Endothelial cell of umbilical vein (primary cell): ENCODE measurements around the gene OR2T4. TPM values are rescaled to one million over a fixed set of nuclear protein-coding genes. Genes with fewer than 3 reads are reported as not detected.

Experiments
- BruUV-seq: library from RNA; stranded (reverse); fragments of 400-500 nt; replicated peaks from 2 replicates; lab custom pipeline; 2021; lab: Mats Ljungman, UMichigan
- CTCF ChIA-PET: fragments of 300-600, 350-600 bp; sonication (Branson Sonifier 250); formaldehyde crosslinking; loops from one replicate; lab custom pipeline; 2021; ENCODE audit warnings: antibody characterized with exemption, inconsistent platforms; lab: Charles Lee
- POLR2A ChIA-PET: fragments of 300-600, 350-600 bp; sonication (Branson Sonifier 250); formaldehyde crosslinking; loops from one replicate; lab custom pipeline; 2021; ENCODE audit warnings: antibody characterized with exemption, inconsistent platforms; lab: Charles Lee
- DNase-seq: peaks from one replicate; pipeline ENCODE4 v3.0.0-alpha.2; 2011; ENCODE audit warnings: low read depth, low spot score
- FAIRE-seq: peaks from 2 replicates; lab custom pipeline; 2011; peaks lifted over from hg19 to GRCh38; lab: Jason Lieb, UNC
- H2AFZ ChIP-seq: 2 replicates; pipeline ENCODE4 v1.6.0; 2012; ENCODE audit warnings: low read depth, low read length, control low read depth, inconsistent platforms
- H3K27ac ChIP-seq: 2 replicates; pipeline ENCODE4 v1.5.1; 2011; ENCODE audit warnings: low read depth, mild to moderate bottlenecking, control low read depth, low read length, moderate library complexity; ENCODE audit not compliant: insufficient read depth
- H3K27me3 ChIP-seq, 2 experiments: 2 replicates each; pipeline versions ENCODE4 v1.6.0 to v1.6.1; 2011; ENCODE audit warnings: low read length in 2 of 2, mixed read lengths in 1 of 2; ENCODE audit not compliant: control insufficient read depth in 2 of 2, insufficient read depth in 2 of 2
- H3K36me3 ChIP-seq, 2 experiments: 2 replicates in 1 of 2; 3 replicates in 1 of 2; pipeline ENCODE4 v1.5.1; 2011; ENCODE audit warnings: low read length in 2 of 2, mild to moderate bottlenecking in 1 of 2, moderate library complexity in 1 of 2; ENCODE audit not compliant: control insufficient read depth in 2 of 2, insufficient read depth in 2 of 2; ENCODE audit errors: extremely low read depth in 1 of 2
- H3K4me1 ChIP-seq: 3 replicates; pipeline ENCODE4 v1.5.1; 2011; ENCODE audit warnings: mild to moderate bottlenecking, low read length; ENCODE audit not compliant: control insufficient read depth, insufficient read depth; ENCODE audit errors: extremely low read depth
- H3K4me2 ChIP-seq: 2 replicates; pipeline ENCODE4 v1.6.1; 2011; ENCODE audit warnings: low read length, control low read depth, mixed read lengths; ENCODE audit not compliant: insufficient read depth
- H3K4me3 ChIP-seq, 3 experiments: fragments of 200-600 bp in 1 of 3; sonication (generic), shearing (Covaris generic) in 1 of 3; replicated peaks in 1 of 3; 2 replicates each; pipeline ENCODE4 v1.5.1; 2011 to 2016; ENCODE audit warnings: control low read depth in 3 of 3, low read length in 3 of 3, mild to moderate bottlenecking in 2 of 3, inconsistent platforms in 1 of 3, low read depth in 1 of 3, moderate library complexity in 1 of 3; ENCODE audit not compliant: insufficient read depth in 1 of 3
- H3K79me2 ChIP-seq: 2 replicates; pipeline ENCODE4 v1.6.0; 2012; ENCODE audit warnings: low read length, inconsistent platforms; ENCODE audit not compliant: control insufficient read depth, insufficient read depth
- H3K9ac ChIP-seq: replicated peaks from 2 replicates; pipeline ENCODE3; 2011; ENCODE audit warnings: low read length, control low read depth; ENCODE audit not compliant: insufficient read depth; ENCODE audit errors: extremely low read depth
- H3K9me1 ChIP-seq: replicated peaks from 3 replicates; pipeline ENCODE4 v1.6.0; 2011; ENCODE audit warnings: mild to moderate bottlenecking, low read length; ENCODE audit not compliant: control insufficient read depth, insufficient read depth; ENCODE audit errors: extremely low read depth
- H3K9me3 ChIP-seq: replicated peaks from 2 replicates; pipeline ENCODE4 v1.5.1; 2012; ENCODE audit warnings: low read length, inconsistent platforms; ENCODE audit not compliant: control insufficient read depth, insufficient read depth
- H4K20me1 ChIP-seq: replicated peaks from 2 replicates; pipeline ENCODE3; 2011; ENCODE audit warnings: mild to moderate bottlenecking, low read length; ENCODE audit not compliant: control insufficient read depth, insufficient read depth; ENCODE audit errors: extremely low read depth
- EZH2 ChIP-seq: IDR thresholded peaks from 2 replicates; pipeline ENCODE4 v1.6.1; 2012; ENCODE audit warnings: borderline replicate concordance, low read depth, mild to moderate bottlenecking, moderate library complexity, low read length, inconsistent platforms; ENCODE audit not compliant: severe bottlenecking
- FOS ChIP-seq: IDR thresholded peaks from 2 replicates; pipeline ENCODE4 v1.6.1; 2011; ENCODE audit warnings: mild to moderate bottlenecking, low read length, moderate library complexity, borderline replicate concordance; ENCODE audit not compliant: insufficient read depth
- GATA2 ChIP-seq: IDR thresholded peaks from 2 replicates; pipeline ENCODE4 v1.7.0; 2011; ENCODE audit warnings: low read depth, mild to moderate bottlenecking, moderate library complexity, mixed read lengths, low read length; ENCODE audit not compliant: insufficient read length, insufficient read depth
- JUN ChIP-seq: IDR thresholded peaks from 2 replicates; pipeline ENCODE4 v1.6.1; 2011; ENCODE audit warnings: borderline replicate concordance, low read depth; ENCODE audit not compliant: insufficient read length, insufficient read depth
- MYC ChIP-seq: IDR thresholded peaks from one replicate; pipeline ENCODE4 v1.6.1; 2011; ENCODE audit warnings: mild to moderate bottlenecking, low read depth, low read length
- POLR2A ChIP-seq: IDR thresholded peaks from 2 replicates; pipeline ENCODE4 v1.6.1; 2012; ENCODE audit warnings: low read depth, mild to moderate bottlenecking, control low read depth, low read length
- POLR2AphosphoS5 ChIP-seq: IDR thresholded peaks from 2 replicates; pipeline ENCODE4 v1.6.1; 2012; ENCODE audit warnings: low read depth, mild to moderate bottlenecking, control low read depth, low read length, moderate library complexity; ENCODE audit not compliant: insufficient read depth
- dilution Hi-C: fragments of 300-500 bp; cut with MboI; formaldehyde crosslinking; loops from one replicate; pipeline ENCODE4 v1.15.0; 2019; ENCODE audit warnings: low sequenced_read_pairs; ENCODE audit not compliant: extremely low pct_ligation_motif_present
- intact Hi-C: fragments of 100-400 bp; cut with micrococcal nuclease; formaldehyde crosslinking; loops from one replicate; pipeline ENCODE4 v1.10.0; 2022
- polyA plus RNA-seq, 4 experiments: library from polyadenylated mRNA; depleted of rRNA in 3 of 4; stranded (reverse) in 3 of 4; unstranded in 1 of 4; fragments of >200 nt; gene quantifications; 2 replicates each; pipeline versions ENCODE4 v1.2.1 to v1.2.3, GENCODE V29; 2011 to 2012; ENCODE audit warnings: missing spikeins in 1 of 4
- total RNA-seq: library from RNA; stranded (reverse); gene quantifications from 2 replicates; pipeline ENCODE4 v1.2.3, GENCODE V29; 2021

The OR2T4 gene
- total and polyA plus RNA-seq, 2 donors (not counting 3 experiments of a cell fraction or from before 2014, with no cell fraction given) = not detected

GRCh38 chr1:248372394-248372793 lies 10.9 kb downstream of the OR2T4 start:
- Histone ChIP-seq H4K20me1 (no peaks in the 10 kb centered on the region), H3K79me2 (no peaks in the 10 kb centered on the region), H3K4me2 (no peak overlapping the region), H3K27ac (no peak overlapping the region), H2AFZ (no peak overlapping the region), H3K27me3 (no peaks in the 10 kb centered on the region), H3K4me1 (no peaks in the 10 kb centered on the region), H3K9me3 (no peaks in the 10 kb centered on the region), H3K4me3 (no peak overlapping the region), H3K36me3 (no peaks in the 10 kb centered on the region), H3K9me1 (no peaks in the 10 kb centered on the region), H3K9ac (no peak overlapping the region)
- CTCF ChIA-PET = no interaction called here
- BruUV-seq = no TSS peak
- intact Hi-C loops (no loop called here), dilution Hi-C loops (no loop called here)
- POLR2A ChIA-PET = no interaction called here
- no peak for TF ChIP-seq POLR2AphosphoS5
- no peak for TF ChIP-seq GATA2
- no peak for TF ChIP-seq JUN
- TF ChIP-seq EZH2 = no peak
- FAIRE-seq = no peak
- no peak for DNase-seq

- Histone ChIP-seq H4K20me1 (no peaks in the 10 kb centered on the region), H3K4me2 (no peak overlapping the region), H3K27me3 (no peaks in the 10 kb centered on the region), H3K79me2 (no peaks in the 10 kb centered on the region), H3K4me1 (no peaks in the 10 kb centered on the region), H2AFZ (no peak overlapping the region), H3K9ac (no peak overlapping the region), H3K9me1 (no peaks in the 10 kb centered on the region), H3K4me3 (no peak overlapping the region), H3K9me3 (no peaks in the 10 kb centered on the region), H3K27ac (no peak overlapping the region), H3K36me3 (no peaks in the 10 kb centered on the region)
- BruUV-seq = no TSS peak
- DNase-seq (no peak), FAIRE-seq (no peak)
- TF ChIP-seq GATA2 (no peak), EZH2 (no peak), FOS (no peak), MYC (no peak), JUN (no peak), POLR2A (no peak)
- dilution Hi-C loops (no loop called here), intact Hi-C loops (no loop called here)
- CTCF ChIA-PET = no interaction called here
- POLR2A ChIA-PET = no interaction called here
These were observed 12.3 kb downstream of the OR2T4 start for GRCh38 chr1:248373761-248374160.
